ENCODE measurements around the gene SH3BP4.
"Not testable (repeated sequence)": the region's sequence is repeated elsewhere in the genome, so short reads cannot be mapped to it uniquely, and the experiment has no call there.

Gene SH3BP4

DNA sequence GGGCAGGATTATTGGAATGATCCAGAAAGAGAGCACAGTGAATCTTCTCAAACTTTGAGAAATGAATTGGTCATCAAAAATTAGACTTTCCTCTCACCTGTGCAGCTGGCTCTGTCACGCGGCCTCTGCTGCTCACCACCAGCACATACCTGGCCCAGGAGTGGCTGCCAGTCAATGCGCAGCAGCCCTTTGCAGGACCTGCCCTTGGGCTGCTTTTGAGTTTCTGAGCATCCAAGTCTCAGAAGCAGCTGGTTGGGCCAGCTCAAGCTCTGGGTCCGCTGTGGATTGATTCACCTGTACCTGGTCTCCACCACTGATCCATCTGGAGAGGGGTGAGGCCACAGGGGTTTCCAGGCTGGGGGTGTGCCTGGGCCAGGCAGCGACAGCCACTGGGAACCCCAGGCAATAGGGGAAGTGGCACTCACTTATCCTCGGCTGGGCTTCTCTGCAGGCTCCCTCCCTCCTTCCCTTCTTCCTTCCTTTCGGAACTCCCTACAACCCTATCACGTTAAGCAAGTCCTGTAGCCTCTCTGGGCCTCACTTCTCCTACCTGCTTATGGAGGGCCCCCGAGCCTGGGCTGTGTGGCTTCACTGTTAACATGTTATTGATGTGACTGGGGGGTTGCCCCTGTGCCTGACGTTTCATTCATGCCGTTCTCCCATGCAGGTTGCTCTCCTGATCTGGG, 48.1 kb downstream of the SH3BP4 start:
- no peak for DNase-seq

GRCh38 chr2:235000426-235001236, 48.8 kb downstream of the SH3BP4 start:
- DNase-seq: no peak

DNA sequence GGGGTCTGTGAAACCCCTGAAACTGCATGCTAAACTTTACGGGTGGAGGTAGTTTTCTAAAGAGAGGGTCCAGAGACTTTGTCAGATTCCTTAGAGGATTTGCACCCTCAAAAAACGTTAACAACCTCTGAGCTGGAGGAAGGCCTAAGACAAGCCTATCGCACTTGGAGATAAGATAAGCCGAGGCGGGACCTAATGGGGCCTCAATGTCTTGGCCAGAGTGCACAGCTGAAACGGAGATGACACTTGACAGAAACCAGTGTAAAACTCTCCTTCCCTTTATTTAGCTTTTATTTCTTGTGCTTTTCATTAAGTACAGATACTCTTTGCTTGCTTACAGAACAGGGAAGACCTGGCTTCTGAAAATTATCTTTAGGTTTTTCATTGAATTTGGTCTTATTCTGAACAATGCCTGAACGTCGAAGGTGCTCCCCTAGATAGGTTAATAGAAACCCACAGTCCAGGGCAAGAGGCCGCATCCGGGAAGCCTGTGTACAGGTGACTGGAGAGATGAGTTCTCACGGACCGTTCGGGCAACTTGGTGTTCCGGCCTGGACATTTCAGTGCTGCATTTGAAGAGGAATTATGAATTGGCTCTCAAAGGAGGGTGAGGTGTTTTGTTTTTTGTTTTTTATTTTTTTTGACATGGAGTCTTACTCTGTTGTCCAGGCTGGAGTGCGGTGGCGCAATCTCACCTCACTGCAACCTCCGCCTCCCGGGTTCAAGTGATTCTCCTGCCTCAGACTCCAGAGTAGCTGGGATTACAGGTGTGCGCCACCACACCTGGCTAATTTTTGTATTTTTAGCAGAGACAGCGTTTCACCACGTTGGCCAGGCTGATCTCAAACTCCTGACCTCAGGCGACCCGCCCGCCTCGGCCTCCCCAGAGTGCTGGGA, 49.7 kb downstream of the SH3BP4 start:
- DNase-seq: no peak

- no peak for DNase-seq
Measured at GRCh38 chr2:235002198-235003095, 50.6 kb downstream of the SH3BP4 start.

- no peak for DNase-seq
Measured at GRCh38 chr2:235003096-235003775, 51.4 kb downstream of the SH3BP4 start.

DNA sequence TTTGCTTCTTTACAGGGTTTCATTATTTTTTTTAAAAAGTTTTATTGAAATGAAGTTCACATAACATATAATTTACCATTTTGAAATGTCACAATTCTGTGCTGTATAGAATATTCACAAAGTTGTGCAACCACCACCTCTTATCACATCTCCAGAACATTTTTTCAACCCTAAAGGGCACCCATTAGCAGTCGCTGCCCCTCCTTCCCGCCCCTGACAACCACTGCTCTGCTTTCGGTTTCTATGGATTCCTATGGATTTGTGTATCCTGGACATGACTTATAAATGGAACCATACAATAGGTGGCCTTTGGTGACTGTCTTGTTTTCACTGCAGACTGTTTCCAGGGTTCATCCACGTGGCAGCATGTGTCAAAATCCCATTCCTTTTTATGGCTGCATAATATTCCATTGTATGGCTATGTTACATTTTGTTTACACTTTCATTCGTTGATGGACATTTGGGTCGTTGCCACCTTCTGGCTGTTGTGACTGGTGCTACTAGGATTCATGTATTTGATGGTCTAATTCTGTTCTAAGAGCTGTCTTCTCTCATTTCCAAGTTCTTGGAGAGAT, 52.6 kb downstream of the SH3BP4 start:
- no peak for DNase-seq

DNA sequence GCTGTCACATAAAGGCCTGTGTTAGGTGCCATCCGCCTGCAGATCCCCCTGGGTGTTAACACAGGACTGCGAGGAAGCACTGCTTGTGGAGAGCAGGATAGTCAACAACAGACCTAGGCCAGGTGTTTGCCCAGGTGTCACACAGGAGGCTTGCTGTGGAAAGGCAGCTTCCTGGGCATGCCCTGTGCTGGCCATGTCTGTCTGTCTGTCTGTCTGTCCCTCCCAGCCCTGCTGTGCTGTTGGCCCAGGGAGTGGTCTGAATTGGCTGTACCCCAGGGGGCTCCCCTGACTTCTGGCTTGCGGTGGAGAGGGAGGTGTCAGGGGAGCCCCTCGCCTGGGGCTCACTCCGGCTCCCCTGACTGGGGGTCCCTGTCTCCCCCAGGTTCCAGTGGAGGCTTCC, 53.2 kb downstream of the SH3BP4 start:
- no peak for DNase-seq

GRCh38 chr2:235005603-235006259, 53.9 kb downstream of the SH3BP4 start:
- DNase-seq: no peak

DNA sequence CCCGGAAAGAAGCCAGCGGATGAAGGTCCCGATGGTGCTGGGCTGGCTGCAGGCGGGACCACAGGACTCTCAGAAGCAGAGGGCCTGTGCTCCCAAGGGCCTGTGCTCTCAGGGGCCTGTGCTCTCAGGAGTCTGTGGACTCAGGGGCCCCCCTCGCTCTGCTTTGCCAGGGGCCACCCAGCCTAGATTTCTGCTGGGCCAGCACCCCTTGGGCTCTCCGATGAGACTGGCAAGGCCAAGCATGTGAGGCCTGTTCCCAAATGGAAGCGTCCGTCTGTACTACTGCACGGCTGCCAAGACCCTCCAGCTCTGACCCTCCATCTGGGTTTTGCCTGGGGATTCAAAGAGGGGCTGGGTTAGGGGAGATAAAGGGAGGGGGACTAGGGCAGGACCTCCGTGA, 54.6 kb downstream of the SH3BP4 start:
- no peak for DNase-seq

DNA sequence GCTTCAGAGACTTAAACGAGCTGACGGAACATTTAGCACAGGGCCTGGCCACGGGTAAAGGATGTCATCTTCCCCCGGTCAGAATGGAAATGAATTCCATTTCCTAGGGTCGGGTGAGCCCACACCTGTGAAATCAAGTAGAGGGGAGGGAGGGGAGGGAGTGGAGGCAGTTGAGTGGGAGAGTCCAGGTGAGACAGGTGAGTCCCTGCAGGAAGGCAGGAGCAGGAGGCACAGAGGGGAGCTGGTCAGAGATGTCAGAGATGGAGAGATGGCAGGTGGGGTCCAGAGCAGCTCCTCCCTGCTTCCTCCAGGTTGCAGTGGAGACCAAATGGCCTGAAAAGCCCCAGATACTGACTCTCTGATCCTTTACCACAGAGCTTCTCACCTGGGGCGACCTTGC, 55.2 kb downstream of the SH3BP4 start:
- DNase-seq: no peak

DNA sequence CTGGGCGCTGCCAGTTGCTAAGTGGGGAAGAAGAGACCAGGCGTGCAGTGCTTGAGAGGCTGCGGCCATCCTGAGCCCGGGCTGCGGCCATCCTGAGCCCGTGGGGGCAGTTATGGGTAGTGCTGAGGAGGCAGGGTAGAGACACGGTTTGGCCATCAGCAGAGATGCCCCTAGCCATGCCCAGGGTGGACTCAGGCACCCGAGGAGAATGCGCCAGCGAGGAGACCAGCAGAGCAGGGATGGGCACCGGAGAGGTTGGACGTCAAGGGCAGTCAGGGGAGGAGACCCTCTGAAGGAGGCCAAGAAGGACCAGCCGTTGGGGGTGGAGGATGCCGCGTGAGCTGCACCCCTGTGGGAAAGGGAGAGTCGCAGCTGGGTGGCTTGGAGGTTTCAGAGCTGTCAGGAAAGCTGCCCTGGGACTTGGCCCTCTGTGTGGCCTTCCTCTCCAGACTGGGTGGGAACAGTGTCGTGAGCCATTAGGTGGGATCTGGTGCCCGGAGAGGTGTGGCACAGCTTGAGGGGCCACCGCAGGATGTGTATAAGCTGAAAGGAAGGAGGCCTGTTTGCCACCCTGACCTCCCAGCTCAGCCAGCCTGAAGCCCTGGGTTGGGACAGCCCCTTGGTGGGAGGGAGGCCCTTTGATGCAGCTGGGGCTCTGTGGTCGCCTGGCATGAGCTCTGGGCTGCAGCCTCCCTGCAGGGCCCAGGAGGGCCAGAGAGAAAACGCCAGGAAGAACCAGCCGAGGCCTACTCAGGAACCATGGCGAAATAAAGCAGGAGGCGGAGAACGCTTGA, 56.0 kb downstream of the SH3BP4 start:
- DNase-seq: no peak

- no peak for DNase-seq
Measured at GRCh38 chr2:235008584-235009044, 56.8 kb downstream of the SH3BP4 start.

DNA sequence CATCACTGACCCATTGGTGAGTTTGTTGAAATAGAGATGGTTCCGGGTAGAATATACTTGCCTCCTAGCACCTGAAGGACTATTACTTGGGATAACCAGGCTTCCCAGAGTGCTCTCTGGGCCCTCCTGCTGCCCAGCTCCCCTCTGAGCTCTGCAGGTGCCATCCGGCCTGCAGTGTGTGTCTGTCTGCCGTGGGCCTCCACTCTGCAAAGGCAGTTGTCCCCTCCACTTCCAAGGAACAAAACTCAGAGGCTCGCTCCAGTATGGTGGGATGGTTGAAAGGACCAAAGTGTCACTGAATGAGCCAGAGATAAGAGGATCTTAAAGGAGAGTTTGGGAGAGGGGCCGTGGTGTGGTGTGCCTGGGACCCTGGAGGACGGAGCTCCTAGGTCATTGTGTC, 57.3 kb downstream of the SH3BP4 start:
- DNase-seq: no peak

- DNase-seq: no peak
Measured at GRCh38 chr2:235010117-235010714, 58.4 kb downstream of the SH3BP4 start.

- no peak for DNase-seq
Measured at GRCh38 chr2:235011607-235011928, 59.8 kb downstream of the SH3BP4 start.

GRCh38 chr2:235011929-235012631, 60.3 kb downstream of the SH3BP4 start:
- DNase-seq: no peak

- no peak for DNase-seq
Measured at GRCh38 chr2:235017441-235017840, 65.6 kb downstream of the SH3BP4 start.

GRCh38 chr2:235018838-235019237, 67.0 kb downstream of the SH3BP4 start:
- no peak for DNase-seq

DNA sequence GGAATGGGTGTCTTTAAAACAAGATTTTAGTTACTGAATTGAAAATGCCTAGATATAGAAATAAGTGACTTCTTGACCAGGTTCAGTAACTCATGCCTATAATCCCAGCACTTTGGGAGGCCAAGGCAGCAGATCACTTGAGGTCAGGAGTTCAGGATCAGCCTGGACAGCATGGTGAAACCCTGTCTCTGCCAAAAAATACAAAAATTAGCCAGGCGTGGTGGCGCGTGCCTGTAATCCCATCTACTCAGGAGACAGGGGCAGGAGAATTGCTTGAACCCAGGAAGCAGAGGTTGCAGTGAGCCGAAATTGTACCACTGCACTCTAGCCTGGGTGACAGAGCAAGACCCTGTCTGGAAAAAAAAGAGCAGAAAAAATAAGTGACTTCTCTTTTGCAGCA, 68.3 kb downstream of the SH3BP4 start:
- DNase-seq: not testable (repeated sequence)

Measured in fibroblast of skin of abdomen (primary cell).